Measurements from ENCODE around the gene ZNFX1.

ZNFX1 gene

DNA sequence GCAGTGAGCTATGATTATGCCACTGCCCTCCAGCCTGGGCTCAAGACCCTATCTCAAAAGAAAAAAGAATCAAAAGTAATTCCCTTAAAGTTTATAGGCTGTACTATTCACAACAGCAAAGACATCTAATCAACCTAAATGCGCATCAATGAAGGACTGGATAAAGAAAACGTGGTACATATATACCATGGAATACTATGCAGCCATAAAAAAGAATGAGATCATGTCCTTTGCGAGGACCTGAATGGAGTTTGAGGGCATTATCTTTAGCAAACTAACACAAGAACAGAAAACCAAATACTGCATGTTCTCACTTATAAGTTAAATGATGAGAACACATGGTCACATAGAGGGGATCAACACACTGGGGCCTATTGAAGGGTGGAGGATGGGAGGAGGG is 16.7 kb downstream of the ZNFX1 start:
- H3K36me3 ChIP-seq (ENCODE audit: insufficient read depth, low read length) = peaks cover 86% of the 10 kb centered on the region
- DNase-seq (no peak), ATAC-seq (ENCODE audit: insufficient read depth, low read depth) (no peak)
- no peak overlapping the region for H2AFZ ChIP-seq (ENCODE audit: low read depth, low read length)
- no peak overlapping the region for H3K4me2 ChIP-seq (ENCODE audit: insufficient read depth, low read length)
- H3K9me3 ChIP-seq (ENCODE audit: insufficient read depth, low read length, severe bottlenecking) = no peaks in the 10 kb centered on the region
- H3K79me2 ChIP-seq (ENCODE audit: insufficient read depth, low read length) = peaks cover 12% of the 10 kb centered on the region; the same call in 1 of the 2 replicates
- H4K20me1 ChIP-seq (ENCODE audit: insufficient read depth, low read length) = peaks cover 5% of the 10 kb centered on the region; the same call in 1 of the 2 replicates
- no peak overlapping the region for H3K4me3 ChIP-seq (ENCODE audit: low read depth in 1 of 2, low read length in 2 of 2)
- no peaks in the 10 kb centered on the region for H3K27me3 ChIP-seq (ENCODE audit: insufficient read depth, low read length, poor library complexity)
- H3K9ac ChIP-seq (ENCODE audit: low read depth, low read length) = no peak overlapping the region
- no peak for TF ChIP-seq EZH2 (IDR thresholded peaks at IDR 0.05; ENCODE audit: borderline replicate concordance, low read depth, low read length, severe bottlenecking)
- TF ChIP-seq CTCF (IDR thresholded peaks at IDR 0.05; ENCODE audit: borderline replicate concordance, extremely low read depth, low read length, poor library complexity, severe bottlenecking) = no peak
- H3K27ac ChIP-seq (ENCODE audit: low read length) = no peak overlapping the region
- H3K4me1 ChIP-seq (ENCODE audit: insufficient read depth, low read length) = no peaks in the 10 kb centered on the region

GRCh38 chr20:49260218-49260617 is 17.6 kb downstream of the ZNFX1 start:
- Histone ChIP-seq H3K4me3 (ENCODE audit: low read depth in 1 of 2, low read length in 2 of 2) (no peak overlapping the region), H3K4me2 (ENCODE audit: insufficient read depth, low read length) (no peak overlapping the region), H3K4me1 (ENCODE audit: insufficient read depth, low read length) (no peaks in the 10 kb centered on the region), H3K27ac (ENCODE audit: low read length) (no peak overlapping the region), H2AFZ (ENCODE audit: low read depth, low read length) (no peak overlapping the region), H3K9me3 (ENCODE audit: insufficient read depth, low read length, severe bottlenecking) (no peaks in the 10 kb centered on the region), H4K20me1 (ENCODE audit: insufficient read depth, low read length) (no peaks in the 10 kb centered on the region), H3K79me2 (ENCODE audit: insufficient read depth, low read length) (peaks cover 3% of the 10 kb centered on the region; the same call in 1 of the 2 replicates), H3K27me3 (ENCODE audit: insufficient read depth, low read length, poor library complexity) (no peaks in the 10 kb centered on the region), H3K36me3 (ENCODE audit: insufficient read depth, low read length) (peaks cover 86% of the 10 kb centered on the region), H3K9ac (ENCODE audit: low read depth, low read length) (no peak overlapping the region)
- TF ChIP-seq EZH2 (IDR thresholded peaks at IDR 0.05; ENCODE audit: borderline replicate concordance, low read depth, low read length, severe bottlenecking) = no peak
- no peak for TF ChIP-seq CTCF (IDR thresholded peaks at IDR 0.05; ENCODE audit: borderline replicate concordance, extremely low read depth, low read length, poor library complexity, severe bottlenecking)
- DNase-seq = no peak
- ATAC-seq (ENCODE audit: insufficient read depth, low read depth) = no peak

GRCh38 chr20:49259799-49260198 is 18.1 kb downstream of the ZNFX1 start:
- no peak overlapping the region for H3K27ac ChIP-seq (ENCODE audit: low read length)
- no peak overlapping the region for H2AFZ ChIP-seq (ENCODE audit: low read depth, low read length)
- no peak overlapping the region for H3K4me2 ChIP-seq (ENCODE audit: insufficient read depth, low read length)
- peaks cover 2% of the 10 kb centered on the region; the same call in 1 of the 2 replicates for H3K79me2 ChIP-seq (ENCODE audit: insufficient read depth, low read length)
- no peaks in the 10 kb centered on the region for H4K20me1 ChIP-seq (ENCODE audit: insufficient read depth, low read length)
- DNase-seq = no peak
- no peak overlapping the region for H3K4me3 ChIP-seq (ENCODE audit: low read depth in 1 of 2, low read length in 2 of 2)
- no peak overlapping the region for H3K9ac ChIP-seq (ENCODE audit: low read depth, low read length)
- H3K27me3 ChIP-seq (ENCODE audit: insufficient read depth, low read length, poor library complexity) = no peaks in the 10 kb centered on the region
- TF ChIP-seq CTCF (IDR thresholded peaks at IDR 0.05; ENCODE audit: borderline replicate concordance, extremely low read depth, low read length, poor library complexity, severe bottlenecking) = no peak
- TF ChIP-seq EZH2 (IDR thresholded peaks at IDR 0.05; ENCODE audit: borderline replicate concordance, low read depth, low read length, severe bottlenecking) = no peak
- peaks cover 85% of the 10 kb centered on the region for H3K36me3 ChIP-seq (ENCODE audit: insufficient read depth, low read length)
- no peaks in the 10 kb centered on the region for H3K4me1 ChIP-seq (ENCODE audit: insufficient read depth, low read length)
- ATAC-seq (ENCODE audit: insufficient read depth, low read depth) = no peak
- H3K9me3 ChIP-seq (ENCODE audit: insufficient read depth, low read length, severe bottlenecking) = no peaks in the 10 kb centered on the region

DNA sequence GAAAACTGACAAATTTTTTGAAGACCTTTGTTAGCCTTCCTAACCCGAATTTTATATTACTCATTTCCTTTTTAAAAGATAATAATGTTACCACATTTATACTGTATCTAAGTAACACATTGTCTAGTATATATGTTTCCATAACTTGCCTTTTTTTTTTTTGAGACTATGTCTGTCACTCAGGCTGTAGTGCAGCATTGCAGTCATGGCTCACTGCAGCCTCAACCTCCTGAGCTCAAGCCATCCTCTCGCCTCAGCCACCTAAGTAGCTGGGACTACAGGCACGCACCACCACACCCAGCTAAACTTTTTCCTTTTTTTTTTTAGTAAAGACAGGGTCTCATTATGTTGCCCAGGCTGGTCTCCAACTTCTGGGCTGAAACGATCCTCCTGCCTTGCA is 18.6 kb downstream of the ZNFX1 start:
- no peak for DNase-seq
- ATAC-seq (ENCODE audit: insufficient read depth, low read depth) = no peak
- Histone ChIP-seq H3K9me3 (ENCODE audit: insufficient read depth, low read length, severe bottlenecking) (no peaks in the 10 kb centered on the region), H3K36me3 (ENCODE audit: insufficient read depth, low read length) (peaks cover 85% of the 10 kb centered on the region), H3K9ac (ENCODE audit: low read depth, low read length) (no peak overlapping the region), H3K27me3 (ENCODE audit: insufficient read depth, low read length, poor library complexity) (no peaks in the 10 kb centered on the region), H3K4me1 (ENCODE audit: insufficient read depth, low read length) (no peaks in the 10 kb centered on the region), H3K79me2 (ENCODE audit: insufficient read depth, low read length) (0 out of 2 replicates have a peak, but pooled peaks cover 2% of the 10 kb centered on the region), H3K27ac (ENCODE audit: low read length) (no peak overlapping the region), H4K20me1 (ENCODE audit: insufficient read depth, low read length) (no peaks in the 10 kb centered on the region), H3K4me3 (ENCODE audit: low read depth in 1 of 2, low read length in 2 of 2) (no peak overlapping the region), H3K4me2 (ENCODE audit: insufficient read depth, low read length) (no peak overlapping the region), H2AFZ (ENCODE audit: low read depth, low read length) (no peak overlapping the region)
- TF ChIP-seq CTCF (IDR thresholded peaks at IDR 0.05; ENCODE audit: borderline replicate concordance, extremely low read depth, low read length, poor library complexity, severe bottlenecking) (no peak), EZH2 (IDR thresholded peaks at IDR 0.05; ENCODE audit: borderline replicate concordance, low read depth, low read length, severe bottlenecking) (no peak)
